ENCODE data around the gene HELLS. TPM values are rescaled to one million over a fixed set of nuclear protein-coding genes. Genes with fewer than 3 reads are reported as not detected.
A peak's percentile ranks its signal among the peaks of the same experiment; 100 is the strongest.

Gene HELLS
- total RNA-seq, 2 experiments from 2014 or later: 190 to 204 TPM

DNA sequence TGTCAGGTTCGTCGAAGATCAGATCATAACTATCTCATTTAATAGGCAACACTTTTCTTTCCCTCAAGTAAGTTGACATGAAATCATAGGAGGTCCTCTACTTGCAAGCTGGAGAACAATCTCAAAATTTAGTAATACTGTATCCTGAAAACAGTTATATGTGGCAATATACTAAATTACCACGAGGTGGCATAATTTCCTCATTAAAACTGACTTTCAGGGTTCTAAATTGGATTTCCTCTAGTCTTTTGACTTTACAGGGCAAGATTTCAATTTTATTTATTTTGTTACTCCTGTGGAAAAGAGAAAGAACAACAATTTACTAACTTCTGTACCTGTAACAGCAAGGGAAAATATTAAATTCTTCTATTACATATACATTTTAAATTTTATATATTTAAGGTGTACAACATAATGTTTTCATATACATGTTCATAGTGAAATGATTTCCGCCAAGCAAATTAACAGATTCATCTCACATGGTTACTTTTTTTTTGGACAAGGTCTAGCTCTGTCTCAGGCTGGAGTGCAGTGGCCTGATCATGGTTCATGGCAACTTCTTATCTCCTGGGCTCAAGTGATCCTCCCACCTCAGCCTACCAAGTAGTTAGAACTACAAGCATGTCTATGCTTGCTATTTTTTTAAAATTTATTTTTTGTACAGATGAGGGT lies 84.6 kb downstream of the HELLS start:
- Histone ChIP-seq H3K4me1 (ENCODE audit: insufficient read depth, low read length, poor library complexity, severe bottlenecking) (no peaks in the 10 kb centered on the region), H3K9me2 (ENCODE audit: insufficient read depth, low read length) (no peaks in the 10 kb centered on the region), H3K36me3 (ENCODE audit: insufficient read depth, low read length) (no peaks in the 10 kb centered on the region), H3K27ac (ENCODE audit: low read depth, low read length, poor library complexity, severe bottlenecking) (no peak overlapping the region), H4K20me1 (ENCODE audit: insufficient read depth, low read length) (no peaks in the 10 kb centered on the region), H2AFZ (ENCODE audit: low read length) (no peak overlapping the region), H3K79me2 (ENCODE audit: insufficient read depth, low read depth, low read length) (no peaks in the 10 kb centered on the region), H3K4me3 (ENCODE audit: low read depth, low read length, poor library complexity, severe bottlenecking) (no peak overlapping the region), H3K9me3 (ENCODE audit: low read length) (no peaks in the 10 kb centered on the region), H3K4me2 (ENCODE audit: low read length) (no peak overlapping the region)
- peak; percentile 48 for DNase-seq (ENCODE audit: low spot score)
- ChIA-PET CTCF (ENCODE audit: unreplicated experiment) (no interaction called here), POLR2A (interaction anchor here (0.6 kb wide), 1 partner anchor 1167 kb away, joined by 3 read pairs; no protein-coding TSS in a partner anchor)
- intact Hi-C loops (cut with micrococcal nuclease; ENCODE audit: unreplicated experiment): loop anchor here (5.0 to 10.0 kb wide), 2 partner anchors 502 to 735 kb away; no protein-coding TSS in a partner anchor
- BruUV-seq (replicated peaks): no TSS peak
- TF ChIP-seq EZH2phosphoT487 (IDR thresholded peaks at IDR 0.05; ENCODE audit: borderline replicate concordance, low read depth, low read length): no peak
- TF ChIP-seq, protein P1, sequence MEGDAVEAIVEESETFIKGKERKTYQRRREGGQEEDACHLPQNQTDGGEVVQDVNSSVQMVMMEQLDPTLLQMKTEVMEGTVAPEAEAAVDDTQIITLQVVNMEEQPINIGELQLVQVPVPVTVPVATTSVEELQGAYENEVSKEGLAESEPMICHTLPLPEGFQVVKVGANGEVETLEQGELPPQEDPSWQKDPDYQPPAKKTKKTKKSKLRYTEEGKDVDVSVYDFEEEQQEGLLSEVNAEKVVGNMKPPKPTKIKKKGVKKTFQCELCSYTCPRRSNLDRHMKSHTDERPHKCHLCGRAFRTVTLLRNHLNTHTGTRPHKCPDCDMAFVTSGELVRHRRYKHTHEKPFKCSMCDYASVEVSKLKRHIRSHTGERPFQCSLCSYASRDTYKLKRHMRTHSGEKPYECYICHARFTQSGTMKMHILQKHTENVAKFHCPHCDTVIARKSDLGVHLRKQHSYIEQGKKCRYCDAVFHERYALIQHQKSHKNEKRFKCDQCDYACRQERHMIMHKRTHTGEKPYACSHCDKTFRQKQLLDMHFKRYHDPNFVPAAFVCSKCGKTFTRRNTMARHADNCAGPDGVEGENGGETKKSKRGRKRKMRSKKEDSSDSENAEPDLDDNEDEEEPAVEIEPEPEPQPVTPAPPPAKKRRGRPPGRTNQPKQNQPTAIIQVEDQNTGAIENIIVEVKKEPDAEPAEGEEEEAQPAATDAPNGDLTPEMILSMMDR (conservative IDR thresholded peaks at IDR 0.05; ENCODE audit: low read length): peak; percentile 87

DNA sequence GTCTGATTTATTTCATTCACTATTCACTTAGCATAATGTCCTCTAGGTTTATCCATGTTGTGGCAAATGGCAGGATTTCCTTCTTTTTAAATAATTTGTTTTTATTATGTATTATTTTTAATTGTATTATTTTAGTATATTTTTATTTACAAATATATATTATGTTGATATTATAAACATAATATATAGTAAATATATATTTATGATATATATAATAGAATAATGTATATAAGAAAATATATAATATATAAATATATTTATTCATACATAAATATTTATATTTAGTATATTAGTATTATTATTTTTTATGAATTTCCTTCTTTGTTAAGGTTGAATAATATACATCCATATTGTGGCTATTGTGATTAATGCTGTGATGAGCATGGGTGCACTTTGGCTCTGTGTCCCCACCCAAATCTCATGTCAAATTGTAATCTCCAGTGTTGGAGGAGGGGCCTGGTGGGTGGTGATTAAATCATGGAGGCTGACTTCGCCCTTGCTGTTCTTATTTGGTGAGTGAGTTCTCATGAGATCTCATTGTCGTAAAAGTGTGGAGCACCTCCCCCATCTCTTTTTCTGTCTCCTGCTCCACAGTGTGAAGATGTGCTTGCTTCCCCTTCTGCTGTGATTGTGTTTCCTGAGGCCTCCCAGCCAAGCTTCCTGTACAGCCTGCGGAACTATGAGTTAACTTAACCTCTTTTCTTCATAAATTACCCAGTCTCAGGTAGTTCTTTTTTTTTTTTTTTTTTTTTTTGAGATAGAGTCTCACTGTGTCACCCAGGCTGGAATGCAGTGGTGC lies 85.7 kb downstream of the HELLS start:
- ChIA-PET CTCF (ENCODE audit: unreplicated experiment) (no interaction called here), POLR2A (interaction anchor here (0.6 to 0.7 kb wide), 3 partner anchors 126 to 649 kb away, joined by 3 to 5 read pairs (median 3); no protein-coding TSS in a partner anchor)
- Histone ChIP-seq H3K36me3 (ENCODE audit: insufficient read depth, low read length) (no peaks in the 10 kb centered on the region), H3K27ac (ENCODE audit: low read depth, low read length, poor library complexity, severe bottlenecking) (no peak overlapping the region), H2AFZ (ENCODE audit: low read length) (no peak overlapping the region), H3K4me2 (ENCODE audit: low read length) (no peak overlapping the region), H3K9me3 (ENCODE audit: low read length) (no peaks in the 10 kb centered on the region), H3K79me2 (ENCODE audit: insufficient read depth, low read depth, low read length) (no peaks in the 10 kb centered on the region), H4K20me1 (ENCODE audit: insufficient read depth, low read length) (no peaks in the 10 kb centered on the region), H3K4me3 (ENCODE audit: low read depth, low read length, poor library complexity, severe bottlenecking) (no peak overlapping the region), H3K9me2 (ENCODE audit: insufficient read depth, low read length) (no peaks in the 10 kb centered on the region), H3K4me1 (ENCODE audit: insufficient read depth, low read length, poor library complexity, severe bottlenecking) (no peaks in the 10 kb centered on the region)
- no peak for DNase-seq (ENCODE audit: low spot score)
- intact Hi-C loops (cut with micrococcal nuclease; ENCODE audit: unreplicated experiment): loop anchor here (5.0 to 10.0 kb wide), 2 partner anchors 501 to 734 kb away; no protein-coding TSS in a partner anchor
- TF ChIP-seq EZH2phosphoT487 (IDR thresholded peaks at IDR 0.05; ENCODE audit: borderline replicate concordance, low read depth, low read length): no peak
- TF ChIP-seq, protein P1 (conservative IDR thresholded peaks at IDR 0.05; ENCODE audit: low read length): no peak
- BruUV-seq (replicated peaks): no TSS peak
